Thyroid gland (tissue), 4 donors: ENCODE results near the gene JPH2. TPM values are rescaled to one million over a fixed set of nuclear protein-coding genes. Genes with fewer than 3 reads are reported as not detected.

Experiments
- DNase-seq, 2 donors: peaks; one replicate each; pipeline ENCODE4 v3.0.0-alpha.2; 2019
- H3K27ac ChIP-seq, 3 donors: fragments of 200-600 bp; sonication (generic); 1 replicate in 2 of 3; 2 replicates in 1 of 3; pipeline ENCODE4 v1.5.1; 2016 to 2019; ENCODE audit warnings: mild to moderate bottlenecking in 1 of 3, moderate library complexity in 1 of 3
- H3K27me3 ChIP-seq: fragments of 200-600 bp; sonication (generic); one replicate; pipeline ENCODE4 v1.5.1; 2019
- H3K36me3 ChIP-seq, 2 donors: fragments of 200-600 bp; sonication (generic); one replicate each; pipeline ENCODE4 v1.5.1; 2016 to 2019
- H3K4me1 ChIP-seq, 2 donors: fragments of 200-600 bp; sonication (generic); one replicate each; pipeline ENCODE4 v1.5.1; 2017 to 2019
- H3K4me3 ChIP-seq, 3 donors: fragments of 200-600 bp; sonication (generic); replicated peaks in 1 of 3; 1 replicate in 2 of 3; 2 replicates in 1 of 3; pipeline ENCODE4 v1.5.1; 2016; ENCODE audit warnings: mild to moderate bottlenecking in 1 of 3
- H3K9me3 ChIP-seq: fragments of 200-600 bp; sonication (generic); one replicate; pipeline ENCODE4 v1.5.1; 2017
- POLR2A ChIP-seq, 2 donors: fragments of 450-650 bp; IDR thresholded peaks; one replicate each; pipeline ENCODE4 v1.6.1; 2017; ENCODE audit warnings: antibody characterized with exemption in 2 of 2, mild to moderate bottlenecking in 2 of 2, moderate library complexity in 1 of 2
- WGBS, 2 donors: methylation state at CpG; one replicate each; pipeline ENCODE4 v1.1.5; 2017; 5-methylcytosine and 5-hydroxymethylcytosine counted together
- intact Hi-C: fragments of 100-400 bp; cut with DNase I; formaldehyde crosslinking; loops from one replicate; pipeline ENCODE4 v1.15.1; 2023
- total RNA-seq, 4 donors: library from RNA; depleted of rRNA; stranded (reverse); fragments of >200 nt; gene quantifications; one replicate each; pipeline ENCODE4 v1.2.3, GENCODE V29; 2016
- TF ChIP-seq, protein P1 (sequence below), 6 experiments: fragments of 200-600 bp in 3 of 6; fragments of 450-650 bp in 3 of 6; sonication (generic) in 3 of 6; IDR thresholded peaks; one replicate each; pipeline ENCODE4 v1.5.1; 2016 to 2019; ENCODE audit warnings: antibody characterized with exemption in 6 of 6, mild to moderate bottlenecking in 2 of 6, inconsistent platforms in 1 of 6, moderate library complexity in 1 of 6

Gene JPH2
- total RNA-seq, 4 donors from 2014 or later = 0.67 to 2.3 (median 1.8) TPM

DNA sequence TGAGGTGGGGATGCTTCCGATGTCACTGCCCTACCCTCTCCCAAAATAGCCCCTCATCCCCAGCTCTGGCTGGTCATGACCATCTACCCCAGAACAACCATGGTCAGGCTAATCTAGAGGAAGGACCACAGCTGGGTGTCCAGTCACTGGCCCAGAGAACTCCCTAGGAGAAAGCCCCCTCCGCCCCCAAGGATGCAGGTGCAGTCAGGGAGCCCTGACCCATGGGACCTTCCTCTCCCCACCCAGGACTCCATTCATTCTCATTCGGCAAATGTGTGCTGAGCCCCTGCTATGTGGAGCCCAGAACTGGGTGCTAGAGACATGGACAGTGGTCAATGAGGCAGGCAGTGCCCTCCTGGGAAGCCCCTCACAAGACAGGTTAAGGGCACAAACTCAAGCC is 60.5 kb downstream of the JPH2 start:
- no peak overlapping the region for H3K4me3 ChIP-seq
- WGBS, 2 donors = 71 to 87% methylated on average over 1 to 3 of the region's 3 CpGs
- H3K9me3 ChIP-seq = no peaks in the 10 kb centered on the region
- no peaks in the 10 kb centered on the region for H3K4me1 ChIP-seq
- no peaks in the 10 kb centered on the region for H3K27me3 ChIP-seq
- TF ChIP-seq, protein P1, sequence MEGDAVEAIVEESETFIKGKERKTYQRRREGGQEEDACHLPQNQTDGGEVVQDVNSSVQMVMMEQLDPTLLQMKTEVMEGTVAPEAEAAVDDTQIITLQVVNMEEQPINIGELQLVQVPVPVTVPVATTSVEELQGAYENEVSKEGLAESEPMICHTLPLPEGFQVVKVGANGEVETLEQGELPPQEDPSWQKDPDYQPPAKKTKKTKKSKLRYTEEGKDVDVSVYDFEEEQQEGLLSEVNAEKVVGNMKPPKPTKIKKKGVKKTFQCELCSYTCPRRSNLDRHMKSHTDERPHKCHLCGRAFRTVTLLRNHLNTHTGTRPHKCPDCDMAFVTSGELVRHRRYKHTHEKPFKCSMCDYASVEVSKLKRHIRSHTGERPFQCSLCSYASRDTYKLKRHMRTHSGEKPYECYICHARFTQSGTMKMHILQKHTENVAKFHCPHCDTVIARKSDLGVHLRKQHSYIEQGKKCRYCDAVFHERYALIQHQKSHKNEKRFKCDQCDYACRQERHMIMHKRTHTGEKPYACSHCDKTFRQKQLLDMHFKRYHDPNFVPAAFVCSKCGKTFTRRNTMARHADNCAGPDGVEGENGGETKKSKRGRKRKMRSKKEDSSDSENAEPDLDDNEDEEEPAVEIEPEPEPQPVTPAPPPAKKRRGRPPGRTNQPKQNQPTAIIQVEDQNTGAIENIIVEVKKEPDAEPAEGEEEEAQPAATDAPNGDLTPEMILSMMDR (IDR thresholded peaks at IDR 0.05) = no peak
- TF ChIP-seq POLR2A (IDR thresholded peaks at IDR 0.05) = no peak
- intact Hi-C loops = no loop called here
- no peaks in the 10 kb centered on the region for H3K36me3 ChIP-seq
- no peak for DNase-seq
- no peak overlapping the region for H3K27ac ChIP-seq

DNA sequence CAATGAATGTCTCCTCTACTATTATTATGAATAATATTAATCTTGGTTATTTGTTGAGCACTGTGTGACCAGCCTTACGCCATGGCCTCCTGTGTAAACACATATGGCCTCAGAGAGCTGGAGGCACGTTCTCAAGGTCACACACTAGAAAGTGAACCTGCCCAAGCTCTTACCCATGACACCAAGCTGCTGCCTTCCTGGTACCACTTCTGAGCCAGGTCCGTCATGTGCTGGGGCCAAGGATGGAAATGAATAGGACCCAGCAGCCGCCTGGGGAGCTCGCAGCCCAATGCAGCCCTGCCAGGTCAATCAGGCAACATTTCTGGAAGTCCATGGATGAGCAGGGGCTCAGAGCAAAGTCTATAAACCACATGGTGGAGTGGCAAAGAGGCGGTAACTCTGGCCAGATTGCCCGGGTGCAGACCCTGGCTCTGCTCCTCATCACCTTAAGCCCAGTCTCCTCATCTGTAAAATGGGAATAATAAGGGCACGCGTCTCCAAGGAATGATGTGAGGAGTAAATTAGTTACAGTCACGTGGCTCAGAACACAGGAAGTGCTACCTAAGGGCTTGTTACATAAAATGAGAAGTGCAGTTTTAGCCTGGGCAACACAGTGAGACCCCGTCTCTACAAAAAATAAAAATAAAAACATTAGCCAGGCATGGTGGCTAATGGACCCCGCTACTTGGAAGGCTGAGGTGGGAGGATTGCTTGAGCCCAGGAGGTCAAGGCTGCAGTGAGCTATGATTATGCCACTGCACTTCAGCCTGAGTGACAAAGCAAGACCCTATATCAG is 61.5 kb downstream of the JPH2 start:
- 81 to 85% methylated on average over 12 of the region's 12 CpGs for WGBS, 2 donors
- Histone ChIP-seq H3K9me3 (no peaks in the 10 kb centered on the region), H3K4me1 (no peaks in the 10 kb centered on the region), H3K27ac (no peak overlapping the region), H3K4me3 (no peak overlapping the region), H3K36me3 (no peaks in the 10 kb centered on the region), H3K27me3 (no peaks in the 10 kb centered on the region)
- TF ChIP-seq, protein P1 (IDR thresholded peaks at IDR 0.05) = no peak
- TF ChIP-seq POLR2A (IDR thresholded peaks at IDR 0.05) = no peak
- DNase-seq = no peak
- intact Hi-C loops = no loop called here

DNA sequence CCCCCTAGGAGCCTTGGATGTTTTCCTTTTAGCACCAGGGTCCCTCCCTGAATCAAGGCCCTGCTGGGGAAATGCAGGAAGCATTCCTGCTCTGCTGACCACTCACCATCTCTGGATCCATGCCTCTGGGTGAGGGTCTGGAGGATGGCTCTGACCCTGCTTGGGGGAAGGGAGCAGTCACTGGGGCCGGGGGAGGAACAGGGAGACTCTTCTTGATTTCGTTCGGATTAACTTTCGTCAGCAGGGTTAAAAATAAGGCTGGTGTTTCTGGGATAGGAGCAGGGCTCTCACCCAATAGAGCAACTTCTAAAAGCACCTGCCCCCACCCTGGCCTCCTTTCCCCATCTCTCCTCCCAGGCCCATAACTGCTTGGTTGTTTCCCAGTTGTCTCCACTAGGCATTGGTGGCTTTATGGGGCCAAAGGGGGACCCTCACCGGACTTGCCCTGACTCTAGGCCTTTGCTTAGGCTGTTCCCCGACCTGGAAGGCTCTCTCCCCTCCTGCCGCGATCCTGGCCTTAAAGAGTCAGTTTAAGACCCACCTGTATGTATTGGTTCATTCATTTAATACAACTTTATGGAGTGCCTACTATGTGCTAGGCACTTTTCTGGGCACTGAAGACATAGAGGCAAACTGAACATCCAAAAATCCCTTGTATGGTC is 63.0 kb downstream of the JPH2 start:
- no peak for DNase-seq
- H3K27ac ChIP-seq = no peak overlapping the region
- WGBS, 2 donors = 91 to 94% methylated on average over 6 to 8 of the region's 8 CpGs
- intact Hi-C loops = no loop called here
- H3K4me3 ChIP-seq = no peak overlapping the region
- no peaks in the 10 kb centered on the region for H3K4me1 ChIP-seq
- H3K27me3 ChIP-seq = no peaks in the 10 kb centered on the region
- H3K36me3 ChIP-seq = no peaks in the 10 kb centered on the region
- H3K9me3 ChIP-seq = no peaks in the 10 kb centered on the region
- TF ChIP-seq, protein P1 (IDR thresholded peaks at IDR 0.05) = no peak
- TF ChIP-seq POLR2A (IDR thresholded peaks at IDR 0.05) = no peak

DNA sequence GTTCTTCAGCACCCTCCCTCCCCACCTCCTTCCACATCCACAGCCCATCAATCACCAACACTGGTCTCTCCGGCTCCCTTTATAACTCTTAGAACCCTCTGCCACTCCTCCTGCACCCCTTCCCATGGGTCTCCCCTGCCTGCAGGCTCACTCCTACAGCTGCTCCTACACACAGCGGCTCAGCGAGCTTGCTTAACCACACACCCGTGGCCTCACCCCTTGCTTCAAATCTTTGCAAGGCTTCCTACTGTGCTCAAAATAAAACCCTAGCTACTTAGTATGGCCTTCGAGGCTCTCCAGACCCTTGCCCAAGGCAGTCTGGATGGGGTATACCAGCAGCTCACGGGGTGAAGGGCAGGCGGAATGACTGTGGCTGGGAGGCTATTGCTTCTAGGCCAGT is 63.7 kb downstream of the JPH2 start:
- DNase-seq = no peak
- H3K27me3 ChIP-seq = no peaks in the 10 kb centered on the region
- H3K27ac ChIP-seq = no peak overlapping the region
- H3K36me3 ChIP-seq = no peaks in the 10 kb centered on the region
- TF ChIP-seq, protein P1 (IDR thresholded peaks at IDR 0.05) = no peak
- TF ChIP-seq POLR2A (IDR thresholded peaks at IDR 0.05) = no peak
- intact Hi-C loops = no loop called here
- 74% methylated on average over 7 of the region's 7 CpGs for WGBS, 2 donors
- no peak overlapping the region for H3K4me3 ChIP-seq
- no peaks in the 10 kb centered on the region for H3K4me1 ChIP-seq
- no peaks in the 10 kb centered on the region for H3K9me3 ChIP-seq
